Stomach (tissue), 9 donors: ENCODE results near the gene COL4A1. TPM values are rescaled to one million over a fixed set of nuclear protein-coding genes. Genes with fewer than 3 reads are reported as not detected.

ENCODE experiments used
- DNase-seq, 2 donors: peaks; one replicate each; pipeline versions ENCODE4 v3.0.0 to v3.0.0-alpha.2; 2013 to 2019
- H3K27ac ChIP-seq, 5 donors: fragments of 200-600 bp in 4 of 5; sonication (generic) in 4 of 5; one replicate each; pipeline ENCODE4 v1.5.1; 2013 to 2019; ENCODE audit warnings: mild to moderate bottlenecking in 1 of 5, moderate library complexity in 1 of 5
- H3K27me3 ChIP-seq, 3 donors: fragments of 200-600 bp; sonication (generic); one replicate each; pipeline ENCODE4 v1.5.1; 2017 to 2019; ENCODE audit warnings: mixed run types in 1 of 3
- H3K36me3 ChIP-seq, 4 donors: fragments of 200-600 bp; sonication (generic); 1 replicate in 3 of 4; 2 replicates in 1 of 4; pipeline ENCODE4 v1.5.1; 2016 to 2019
- H3K4me1 ChIP-seq, 4 donors: fragments of 200-600 bp; sonication (generic); one replicate each; pipeline ENCODE4 v1.5.1; 2016 to 2019
- H3K4me3 ChIP-seq, 4 donors: fragments of 200-600 bp; sonication (generic) in 3 of 4; one replicate each; pipeline ENCODE4 v1.5.1; 2016 to 2019; ENCODE audit warnings: mild to moderate bottlenecking in 1 of 4
- H3K9me3 ChIP-seq, 4 donors: fragments of 200-600 bp; sonication (generic); one replicate each; pipeline ENCODE4 v1.5.1; 2016 to 2019
- EP300 ChIP-seq: sonication (generic); formaldehyde crosslinking; IDR thresholded peaks from one replicate; pipeline ENCODE4 v1.6.1; 2017; ENCODE audit warnings: antibody characterized with exemption
- POLR2A ChIP-seq, 4 donors: fragments of 450-650 bp; IDR thresholded peaks; one replicate each; pipeline ENCODE4 v1.6.1; 2016; ENCODE audit warnings: antibody characterized with exemption in 4 of 4, control low read depth in 2 of 4, mild to moderate bottlenecking in 1 of 4, moderate library complexity in 1 of 4
- POLR2AphosphoS5 ChIP-seq, 3 donors: sonication (generic); formaldehyde crosslinking; IDR thresholded peaks; one replicate each; pipeline ENCODE4 v1.6.1; 2016; ENCODE audit warnings: antibody characterized with exemption in 3 of 3
- WGBS, 5 donors: extraction: QIAGEN DNeasy Blood & Tissue Kit in 3 of 5; methylation state at CpG; one replicate each; pipeline versions ENCODE4 v1.1.5 to v1.1.7; 2013 to 2018; 5-methylcytosine and 5-hydroxymethylcytosine counted together
- intact Hi-C: fragments of 100-400 bp; cut with DNase I; formaldehyde crosslinking; loops from one replicate; pipeline ENCODE4 v1.15.1; 2023; ENCODE audit warnings: low total_unique reads
- polyA plus RNA-seq, 3 donors: library from polyadenylated mRNA; stranded (reverse); fragments of 200-250 nt; gene quantifications; one replicate each; pipeline ENCODE4 v1.2.3, GENCODE V29; 2013
- total RNA-seq, 5 donors: library from RNA; depleted of rRNA; stranded (reverse); fragments of >200 nt; gene quantifications; one replicate each; pipeline versions ENCODE4 v1.1.0 to v1.2.3, GENCODE V29; 2014 to 2016
- TF ChIP-seq, protein P1 (sequence below), 7 experiments: fragments of 450-650 bp in 4 of 7; fragments of 200-600 bp in 3 of 7; sonication (generic) in 3 of 7; IDR thresholded peaks; one replicate each; pipeline ENCODE4 v1.5.1; 2016 to 2019; ENCODE audit warnings: antibody characterized with exemption in 7 of 7, control low read depth in 2 of 7, mild to moderate bottlenecking in 1 of 7
- donor health status: healthy with polysubstance abuse.
- donor health status: Bipolar disorder and iron deficiency.
- donor health status: healthy.

Gene COL4A1
- total and polyA plus RNA-seq, 8 donors = 18.8 to 798 (median 133) TPM

DNA sequence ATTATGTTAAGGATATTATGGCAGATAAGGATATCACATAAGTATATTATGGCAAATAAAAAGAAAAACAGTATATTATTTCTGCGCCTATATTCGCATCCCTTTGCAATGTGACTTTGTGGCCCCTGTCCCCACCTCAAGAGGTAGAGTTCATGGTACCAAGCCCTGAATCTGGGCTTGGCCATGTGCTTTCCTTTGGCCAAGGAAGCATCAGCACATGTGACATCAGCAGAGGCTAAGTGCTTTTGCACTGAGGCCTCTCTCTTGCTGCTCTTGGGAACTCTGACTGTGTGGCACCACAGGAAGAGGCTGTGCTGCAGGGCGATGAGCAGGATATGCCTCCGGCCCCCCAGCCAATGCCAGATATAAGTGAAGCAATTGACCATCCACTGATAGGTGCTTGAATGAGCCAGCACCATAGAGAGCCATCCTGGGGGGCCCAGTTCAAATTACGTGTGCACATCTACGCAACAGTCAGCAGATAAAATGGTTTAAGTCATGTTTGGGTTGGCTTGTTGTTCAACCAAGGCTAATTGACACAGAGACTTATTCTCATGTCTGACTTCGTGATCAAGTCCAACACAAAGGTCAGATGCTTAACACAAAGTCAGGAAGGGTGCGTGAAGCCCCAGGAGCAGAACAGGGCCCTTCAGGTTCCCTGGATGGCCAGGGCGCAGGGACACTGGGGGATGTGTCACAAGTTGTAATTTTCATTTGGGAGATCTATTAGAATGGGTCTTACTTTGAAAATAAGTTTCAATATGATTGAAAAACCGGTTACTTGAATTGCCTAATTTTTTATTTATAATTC, 173.3 kb downstream of the COL4A1 start:
- WGBS, 5 donors = 83 to 92% (median 90%) methylated on average over 10 of the region's 10 CpGs
- intact Hi-C loops = no loop called here

DNA sequence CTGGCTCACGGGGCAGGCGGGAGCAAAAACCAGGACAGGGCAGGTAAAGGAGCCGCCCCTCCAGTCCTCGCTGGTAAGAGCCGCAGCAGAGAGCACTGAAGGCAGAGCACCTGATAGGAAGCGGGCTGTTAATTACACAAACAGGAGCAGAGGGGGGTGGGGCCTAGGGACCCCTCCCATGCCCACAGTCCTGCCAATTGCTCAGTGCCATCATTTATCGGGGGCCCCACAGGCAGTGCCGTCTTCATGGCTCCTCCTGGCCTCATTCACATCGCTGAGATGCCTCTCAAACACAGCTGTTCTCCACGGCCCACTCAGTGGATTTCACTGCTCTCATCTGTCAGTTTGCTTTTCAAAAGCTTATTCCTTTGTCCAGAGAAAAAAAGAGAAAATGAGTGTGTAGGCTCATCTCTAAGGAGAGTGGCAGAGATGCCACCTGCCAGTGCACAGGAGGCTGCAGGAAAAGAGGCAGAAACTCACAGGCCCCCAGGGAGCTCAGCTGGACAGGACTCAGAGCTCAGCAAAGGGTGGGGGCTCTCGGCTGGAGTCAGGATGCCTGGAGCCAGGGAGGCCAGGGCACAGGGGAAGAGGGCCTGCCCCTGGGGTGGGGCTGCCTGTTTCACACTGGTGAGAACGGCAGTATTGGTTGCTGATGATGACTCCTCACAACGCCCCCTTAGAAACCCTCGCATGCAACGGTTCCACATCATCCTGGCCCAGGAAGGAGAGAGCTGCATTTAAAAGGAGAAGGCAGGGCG, 174.6 kb downstream of the COL4A1 start:
- intact Hi-C loops = no loop called here
- H3K9me3 ChIP-seq = no peaks in the 10 kb centered on the region
- DNase-seq = no peak
- H3K4me3 ChIP-seq = no peak overlapping the region
- no peak overlapping the region for H3K27ac ChIP-seq
- no peaks in the 10 kb centered on the region for H3K36me3 ChIP-seq
- H3K27me3 ChIP-seq = peaks cover 0 to 9% (median 0%) of the 10 kb centered on the region in 3 donors
- H3K4me1 ChIP-seq = peaks cover 0 to 8% (median 4%) of the 10 kb centered on the region in 4 donors
- TF ChIP-seq POLR2AphosphoS5 (IDR thresholded peaks at IDR 0.05) (no peak), POLR2A (IDR thresholded peaks at IDR 0.05) (no peak), EP300 (no peak)
- TF ChIP-seq, protein P1, sequence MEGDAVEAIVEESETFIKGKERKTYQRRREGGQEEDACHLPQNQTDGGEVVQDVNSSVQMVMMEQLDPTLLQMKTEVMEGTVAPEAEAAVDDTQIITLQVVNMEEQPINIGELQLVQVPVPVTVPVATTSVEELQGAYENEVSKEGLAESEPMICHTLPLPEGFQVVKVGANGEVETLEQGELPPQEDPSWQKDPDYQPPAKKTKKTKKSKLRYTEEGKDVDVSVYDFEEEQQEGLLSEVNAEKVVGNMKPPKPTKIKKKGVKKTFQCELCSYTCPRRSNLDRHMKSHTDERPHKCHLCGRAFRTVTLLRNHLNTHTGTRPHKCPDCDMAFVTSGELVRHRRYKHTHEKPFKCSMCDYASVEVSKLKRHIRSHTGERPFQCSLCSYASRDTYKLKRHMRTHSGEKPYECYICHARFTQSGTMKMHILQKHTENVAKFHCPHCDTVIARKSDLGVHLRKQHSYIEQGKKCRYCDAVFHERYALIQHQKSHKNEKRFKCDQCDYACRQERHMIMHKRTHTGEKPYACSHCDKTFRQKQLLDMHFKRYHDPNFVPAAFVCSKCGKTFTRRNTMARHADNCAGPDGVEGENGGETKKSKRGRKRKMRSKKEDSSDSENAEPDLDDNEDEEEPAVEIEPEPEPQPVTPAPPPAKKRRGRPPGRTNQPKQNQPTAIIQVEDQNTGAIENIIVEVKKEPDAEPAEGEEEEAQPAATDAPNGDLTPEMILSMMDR (IDR thresholded peaks at IDR 0.05) = no peak
- 57 to 71% (median 64%) methylated on average over 16 of the region's 16 CpGs for WGBS, 5 donors

More for the DNA sequence above, 173.3 kb downstream of the COL4A1 start:
- H3K4me3 ChIP-seq = no peak overlapping the region
- no peak for DNase-seq
- H3K9me3 ChIP-seq = no peaks in the 10 kb centered on the region
- peaks cover 4 to 19% (median 14%) of the 10 kb centered on the region in 4 donors for H3K4me1 ChIP-seq
- H3K36me3 ChIP-seq = no peaks in the 10 kb centered on the region
- TF ChIP-seq POLR2A (IDR thresholded peaks at IDR 0.05) (no peak), EP300 (no peak), POLR2AphosphoS5 (IDR thresholded peaks at IDR 0.05) (no peak)
- TF ChIP-seq, protein P1 (IDR thresholded peaks at IDR 0.05) = no peak
- peaks cover 0 to 9% (median 0%) of the 10 kb centered on the region in 3 donors for H3K27me3 ChIP-seq
- H3K27ac ChIP-seq = no peak overlapping the region

DNA sequence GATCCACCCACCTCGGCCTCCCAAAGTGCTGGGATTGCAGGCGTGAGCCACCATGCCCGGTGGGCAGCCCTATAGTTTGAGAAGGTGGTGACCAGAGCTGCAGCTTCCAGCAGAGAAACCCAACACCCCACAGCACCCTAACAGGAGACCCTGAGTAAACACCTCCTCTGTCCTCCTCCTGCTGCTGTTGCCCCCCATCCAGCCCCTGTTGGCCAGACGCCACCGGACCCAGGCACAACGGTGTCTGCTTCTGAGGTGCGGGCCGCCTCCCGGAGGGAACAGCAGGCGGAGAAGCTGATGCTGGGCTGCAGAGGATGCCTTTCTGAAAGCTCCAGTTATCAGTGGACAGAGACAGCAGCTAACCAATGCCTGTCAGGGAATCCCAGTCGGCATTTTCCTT, 175.5 kb downstream of the COL4A1 start:
- Histone ChIP-seq H3K4me1 (peaks cover 0 to 9% (median 4%) of the 10 kb centered on the region in 4 donors), H3K4me3 (no peak overlapping the region), H3K27ac (no peak overlapping the region), H3K36me3 (no peaks in the 10 kb centered on the region), H3K27me3 (peaks cover 0 to 9% (median 0%) of the 10 kb centered on the region in 3 donors), H3K9me3 (no peaks in the 10 kb centered on the region)
- TF ChIP-seq, protein P1 (IDR thresholded peaks at IDR 0.05) = no peak
- no peak for TF ChIP-seq POLR2AphosphoS5 (IDR thresholded peaks at IDR 0.05)
- TF ChIP-seq POLR2A (IDR thresholded peaks at IDR 0.05) = no peak
- TF ChIP-seq EP300 = no peak
- DNase-seq = no peak
- intact Hi-C loops = no loop called here
- 78 to 84% (median 82%) methylated on average over 11 of the region's 11 CpGs for WGBS, 5 donors

DNA sequence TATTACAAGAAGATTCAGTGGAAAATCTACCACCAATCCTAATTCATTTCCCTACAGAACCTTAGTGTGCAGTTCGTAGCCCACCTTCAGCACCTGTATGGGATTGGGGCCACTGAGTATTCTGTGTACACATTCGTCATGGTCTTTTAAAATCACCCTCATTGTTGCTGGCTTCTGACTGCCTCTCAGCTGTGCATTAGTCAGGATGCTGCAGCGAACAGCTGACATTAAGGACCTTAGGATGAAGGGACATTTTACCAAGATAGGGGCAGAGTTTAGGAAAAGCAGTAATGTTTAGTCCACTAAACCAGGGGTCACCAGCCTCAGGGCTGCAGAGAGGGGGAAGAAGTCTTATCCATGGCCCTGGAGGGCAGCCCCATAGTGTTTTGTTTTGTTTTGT, 176.5 kb downstream of the COL4A1 start:
- Histone ChIP-seq H3K4me3 (no peak overlapping the region), H3K4me1 (peaks cover 0 to 18% (median 13%) of the 10 kb centered on the region in 4 donors), H3K27me3 (peaks cover 0 to 12% (median 0%) of the 10 kb centered on the region in 3 donors), H3K27ac (no peak overlapping the region), H3K36me3 (no peaks in the 10 kb centered on the region), H3K9me3 (no peaks in the 10 kb centered on the region)
- TF ChIP-seq EP300 (no peak), POLR2A (IDR thresholded peaks at IDR 0.05) (no peak), POLR2AphosphoS5 (IDR thresholded peaks at IDR 0.05) (no peak)
- TF ChIP-seq, protein P1 (IDR thresholded peaks at IDR 0.05) = no peak
- intact Hi-C loops = no loop called here
- WGBS, 5 donors = 75 to 83% (median 77%) methylated on average over 3 of the region's 3 CpGs
- DNase-seq = no peak
